ENCODE measurements around the gene ITPKC.

ITPKC gene

DNA sequence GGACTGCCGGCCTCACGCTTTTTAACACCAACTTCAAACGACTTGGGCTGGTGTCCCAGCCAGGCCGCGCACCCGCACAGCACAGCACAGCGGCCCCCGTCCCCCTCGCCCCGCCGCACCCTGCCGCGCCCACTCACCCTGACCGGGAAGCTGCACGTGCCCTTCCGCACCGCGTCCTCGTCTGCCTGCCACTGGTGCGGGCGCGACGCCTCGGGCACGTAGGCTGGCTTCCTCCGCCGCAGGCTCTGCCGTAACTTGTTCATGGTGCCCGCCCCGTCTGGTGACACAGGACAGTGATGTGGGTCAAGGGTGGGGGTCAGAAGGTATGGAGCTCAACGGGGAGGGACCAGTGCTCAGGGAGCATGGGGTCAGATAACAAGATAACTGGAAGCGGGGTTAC lies 32.6 kb upstream of the ITPKC start:
- Histone ChIP-seq H2AFZ (ENCODE audit: low read length) (no peak overlapping the region), H3K4me3 (ENCODE audit: low read length, poor library complexity, severe bottlenecking) (no peak overlapping the region), H3K4me2 (ENCODE audit: low read depth, low read length, poor library complexity, severe bottlenecking) (no peak overlapping the region), H3K9me3 (ENCODE audit: insufficient read depth, low read depth, low read length) (no peaks in the 10 kb centered on the region), H3K4me1 (ENCODE audit: insufficient read depth, low read length, poor library complexity, severe bottlenecking) (peaks cover 3% of the 10 kb centered on the region), H3K9me2 (replicated peaks; ENCODE audit: low read depth, low read length) (no peaks in the 10 kb centered on the region), H4K20me1 (ENCODE audit: insufficient read depth, low read length, poor library complexity, severe bottlenecking) (no peaks in the 10 kb centered on the region), H3K36me3 (ENCODE audit: insufficient read depth, low read length) (no peaks in the 10 kb centered on the region), H3F3A (ENCODE audit: low read depth) (no peaks in the 10 kb centered on the region), H3K9ac (ENCODE audit: low read depth, low read length, poor library complexity, severe bottlenecking) (no peak overlapping the region), H3K27me3 (ENCODE audit: insufficient read depth, low read length, poor library complexity, severe bottlenecking) (no peaks in the 10 kb centered on the region), H3K79me2 (ENCODE audit: insufficient read depth, low read length) (no peaks in the 10 kb centered on the region)
- no peak for TF ChIP-seq EZH2phosphoT487 (IDR thresholded peaks at IDR 0.05; ENCODE audit: borderline replicate concordance)
- TF ChIP-seq, protein P1, sequence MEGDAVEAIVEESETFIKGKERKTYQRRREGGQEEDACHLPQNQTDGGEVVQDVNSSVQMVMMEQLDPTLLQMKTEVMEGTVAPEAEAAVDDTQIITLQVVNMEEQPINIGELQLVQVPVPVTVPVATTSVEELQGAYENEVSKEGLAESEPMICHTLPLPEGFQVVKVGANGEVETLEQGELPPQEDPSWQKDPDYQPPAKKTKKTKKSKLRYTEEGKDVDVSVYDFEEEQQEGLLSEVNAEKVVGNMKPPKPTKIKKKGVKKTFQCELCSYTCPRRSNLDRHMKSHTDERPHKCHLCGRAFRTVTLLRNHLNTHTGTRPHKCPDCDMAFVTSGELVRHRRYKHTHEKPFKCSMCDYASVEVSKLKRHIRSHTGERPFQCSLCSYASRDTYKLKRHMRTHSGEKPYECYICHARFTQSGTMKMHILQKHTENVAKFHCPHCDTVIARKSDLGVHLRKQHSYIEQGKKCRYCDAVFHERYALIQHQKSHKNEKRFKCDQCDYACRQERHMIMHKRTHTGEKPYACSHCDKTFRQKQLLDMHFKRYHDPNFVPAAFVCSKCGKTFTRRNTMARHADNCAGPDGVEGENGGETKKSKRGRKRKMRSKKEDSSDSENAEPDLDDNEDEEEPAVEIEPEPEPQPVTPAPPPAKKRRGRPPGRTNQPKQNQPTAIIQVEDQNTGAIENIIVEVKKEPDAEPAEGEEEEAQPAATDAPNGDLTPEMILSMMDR (conservative IDR thresholded peaks at IDR 0.05; ENCODE audit: low read length), result no peak

DNA sequence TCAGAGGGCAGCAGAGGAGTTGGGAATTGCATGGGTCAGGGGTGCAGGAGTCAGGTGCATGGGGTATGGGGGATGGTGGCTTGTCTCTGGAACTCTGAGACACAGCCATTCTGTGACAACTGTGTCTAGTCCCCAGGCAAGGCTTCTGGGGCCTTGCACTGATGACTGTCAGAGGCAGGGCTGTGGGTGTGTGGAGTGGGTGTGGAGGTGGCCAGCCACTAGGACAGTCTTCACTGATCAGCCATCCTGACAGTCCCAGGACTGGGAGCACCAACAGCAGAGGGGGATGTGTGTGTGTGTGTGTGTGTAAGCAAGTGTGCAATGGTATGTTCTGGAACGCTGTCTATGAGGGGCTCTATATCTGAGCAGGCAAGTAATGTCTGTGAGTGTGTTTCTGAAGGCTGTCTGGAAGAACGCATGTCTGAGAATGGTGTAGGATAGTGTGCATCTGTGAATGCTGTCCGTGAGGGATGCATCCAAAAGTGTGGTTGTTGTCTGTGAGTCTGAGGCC lies 31.8 kb upstream of the ITPKC start:
- Histone ChIP-seq H2AFZ (ENCODE audit: low read length) (no peak overlapping the region), H3K4me3 (ENCODE audit: low read length, poor library complexity, severe bottlenecking) (no peak overlapping the region), H3K4me1 (ENCODE audit: insufficient read depth, low read length, poor library complexity, severe bottlenecking) (peaks cover 11% of the 10 kb centered on the region), H4K20me1 (ENCODE audit: insufficient read depth, low read length, poor library complexity, severe bottlenecking) (no peaks in the 10 kb centered on the region), H3F3A (ENCODE audit: low read depth) (no peaks in the 10 kb centered on the region), H3K79me2 (ENCODE audit: insufficient read depth, low read length) (no peaks in the 10 kb centered on the region), H3K9me2 (replicated peaks; ENCODE audit: low read depth, low read length) (no peaks in the 10 kb centered on the region), H3K27me3 (ENCODE audit: insufficient read depth, low read length, poor library complexity, severe bottlenecking) (no peaks in the 10 kb centered on the region), H3K9ac (ENCODE audit: low read depth, low read length, poor library complexity, severe bottlenecking) (no peak overlapping the region), H3K36me3 (ENCODE audit: insufficient read depth, low read length) (no peaks in the 10 kb centered on the region), H3K9me3 (ENCODE audit: insufficient read depth, low read depth, low read length) (no peaks in the 10 kb centered on the region), H3K4me2 (ENCODE audit: low read depth, low read length, poor library complexity, severe bottlenecking) (no peak overlapping the region)
- TF ChIP-seq, protein P1 (conservative IDR thresholded peaks at IDR 0.05; ENCODE audit: low read length), result no peak
- no peak for TF ChIP-seq EZH2phosphoT487 (IDR thresholded peaks at IDR 0.05; ENCODE audit: borderline replicate concordance)

DNA sequence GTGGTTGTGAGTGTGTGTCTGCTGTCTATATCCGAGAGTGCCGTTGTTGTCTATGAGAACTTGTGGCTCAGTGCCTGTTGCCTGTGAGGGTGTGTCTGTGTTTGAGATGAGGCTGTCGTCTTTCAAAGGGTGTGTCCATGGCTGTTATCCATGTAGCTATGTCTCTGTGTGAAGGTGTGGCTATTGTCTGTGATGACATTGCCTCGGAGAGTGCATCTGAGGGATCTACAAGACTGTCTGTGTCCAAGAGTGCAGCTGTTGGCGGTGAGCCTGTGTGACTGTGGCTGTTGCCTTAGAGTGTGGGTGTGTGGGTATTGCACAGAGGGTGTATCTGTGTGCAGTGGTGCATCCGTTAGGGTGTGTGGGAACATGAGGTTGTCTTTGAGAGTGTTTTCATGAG lies 31.3 kb upstream of the ITPKC start:
- no peaks in the 10 kb centered on the region for H3F3A ChIP-seq (ENCODE audit: low read depth)
- no peak overlapping the region for H3K9ac ChIP-seq (ENCODE audit: low read depth, low read length, poor library complexity, severe bottlenecking)
- no peaks in the 10 kb centered on the region for H3K27me3 ChIP-seq (ENCODE audit: insufficient read depth, low read length, poor library complexity, severe bottlenecking)
- no peaks in the 10 kb centered on the region for H3K9me2 ChIP-seq (replicated peaks; ENCODE audit: low read depth, low read length)
- no peak overlapping the region for H2AFZ ChIP-seq (ENCODE audit: low read length)
- no peak overlapping the region for H3K4me3 ChIP-seq (ENCODE audit: low read length, poor library complexity, severe bottlenecking)
- no peaks in the 10 kb centered on the region for H3K36me3 ChIP-seq (ENCODE audit: insufficient read depth, low read length)
- no peaks in the 10 kb centered on the region for H4K20me1 ChIP-seq (ENCODE audit: insufficient read depth, low read length, poor library complexity, severe bottlenecking)
- H3K4me2 ChIP-seq (ENCODE audit: low read depth, low read length, poor library complexity, severe bottlenecking), result no peak overlapping the region
- peaks cover 13% of the 10 kb centered on the region for H3K4me1 ChIP-seq (ENCODE audit: insufficient read depth, low read length, poor library complexity, severe bottlenecking)
- TF ChIP-seq, protein P1 (conservative IDR thresholded peaks at IDR 0.05; ENCODE audit: low read length), result no peak
- TF ChIP-seq EZH2phosphoT487 (IDR thresholded peaks at IDR 0.05; ENCODE audit: borderline replicate concordance), result no peak
- no peaks in the 10 kb centered on the region for H3K79me2 ChIP-seq (ENCODE audit: insufficient read depth, low read length)
- no peaks in the 10 kb centered on the region for H3K9me3 ChIP-seq (ENCODE audit: insufficient read depth, low read depth, low read length)
